HCEC 1CT (cell line): Measurements from ENCODE around the gene SEMA4C.

ENCODE experiments used
- DNase-seq: peaks from one replicate; pipeline ENCODE4 v3.0.0-alpha.2; 2017

Gene SEMA4C

GRCh38 chr2:96839875-96840850 is 29.7 kb downstream of the SEMA4C start:
- DNase-seq: no peak

GRCh38 chr2:96839293-96839874 is 30.5 kb downstream of the SEMA4C start:
- DNase-seq: no peak

GRCh38 chr2:96838345-96839292 is 31.3 kb downstream of the SEMA4C start:
- DNase-seq: no peak

- DNase-seq: no peak
Measured at GRCh38 chr2:96837575-96837974, 32.3 kb downstream of the SEMA4C start.

- no peak for DNase-seq
Measured at GRCh38 chr2:96835830-96836229, 34.0 kb downstream of the SEMA4C start.

GRCh38 chr2:96832754-96833507 is 36.9 kb downstream of the SEMA4C start:
- DNase-seq: peak; percentile 11

- DNase-seq: no peak
Measured at GRCh38 chr2:96832408-96832753, 37.5 kb downstream of the SEMA4C start.

GRCh38 chr2:96831679-96832078 is 38.2 kb downstream of the SEMA4C start:
- no peak for DNase-seq

- no peak for DNase-seq
Measured at GRCh38 chr2:96830044-96830562, 39.8 kb downstream of the SEMA4C start.

GRCh38 chr2:96828874-96829273 is 41.0 kb downstream of the SEMA4C start:
- no peak for DNase-seq

- DNase-seq: no peak
Measured at GRCh38 chr2:96828436-96828835, 41.4 kb downstream of the SEMA4C start.

- no peak for DNase-seq
Measured at GRCh38 chr2:96826546-96827278, 43.2 kb downstream of the SEMA4C start.

- DNase-seq: no peak
Measured at GRCh38 chr2:96825057-96825456, 44.8 kb downstream of the SEMA4C start.

GRCh38 chr2:96824079-96824870 is 45.6 kb downstream of the SEMA4C start:
- no peak for DNase-seq

- DNase-seq: no peak
Measured at GRCh38 chr2:96823198-96823597, 46.7 kb downstream of the SEMA4C start.

GRCh38 chr2:96822786-96823185 is 47.1 kb downstream of the SEMA4C start:
- DNase-seq: no peak

GRCh38 chr2:96821113-96821675 is 48.7 kb downstream of the SEMA4C start:
- no peak for DNase-seq

GRCh38 chr2:96819876-96820511 is 49.9 kb downstream of the SEMA4C start:
- DNase-seq: no peak

GRCh38 chr2:96819128-96819875 is 50.6 kb downstream of the SEMA4C start:
- no peak for DNase-seq
